Measurements from ENCODE around the gene ATP8B3. TPM values are rescaled to one million over a fixed set of nuclear protein-coding genes. Genes with fewer than 3 reads are reported as not detected.

Gene ATP8B3
- total and polyA plus RNA-seq, 9 of the 15 experiments (the other 6 are each of a cell fraction or from before 2014, with no cell fraction given): 1.2 to 12.3 (median 3.8) TPM

- TF ChIP-seq IRF1 (CRISPR knock-in tag; IDR thresholded peaks at IDR 0.05; ENCODE audit: borderline replicate concordance) (no peak), ILF3 (IDR thresholded peaks at IDR 0.05; ENCODE audit: borderline replicate concordance) (no peak), GTF2B (IDR thresholded peaks at IDR 0.05; ENCODE audit: extremely low read depth, insufficient read length) (no peak), ESRRA (IDR thresholded peaks at IDR 0.05; ENCODE audit: borderline replicate concordance, low read depth) (peak; percentile 17; the same call in 1 of the 2 replicates), POLR2G (IDR thresholded peaks at IDR 0.05; ENCODE audit: low read depth, low read length) (peak; percentile 14; the same call in 1 of the 2 replicates), KLF1 (tag; IDR thresholded peaks at IDR 0.05) (no peak), STAT6 (CRISPR knock-in tag; IDR thresholded peaks at IDR 0.05) (no peak), ZNF609 (CRISPR knock-in tag; IDR thresholded peaks at IDR 0.05; ENCODE audit: borderline replicate concordance) (no peak), NR3C1 (CRISPR knock-in tag; IDR thresholded peaks at IDR 0.05) (no peak), HMGXB4 (CRISPR knock-in tag; IDR thresholded peaks at IDR 0.05) (0 out of 2 replicates have a peak, but pooled peaks have one; percentile 23), ZNF695 (CRISPR knock-in tag; IDR thresholded peaks at IDR 0.05) (no peak), ZSCAN32 (CRISPR knock-in tag; IDR thresholded peaks at IDR 0.05) (no peak), BHLHE40 (IDR thresholded peaks at IDR 0.05; ENCODE audit: low read length) (0 out of 2 replicates have a peak, but pooled peaks have one; percentile 24), GABPA (tag; conservative IDR thresholded peaks at IDR 0.05; ENCODE audit: low read depth) (no peak), NFE2 (IDR thresholded peaks at IDR 0.05; ENCODE audit: low read depth) (no peak), U2AF2 (optimal IDR thresholded peaks at IDR 0.05; ENCODE audit: low read depth, low read length) (no peak)
Observed at GRCh38 chr19:1836458-1837221, 24.6 kb upstream of the ATP8B3 start (continued).
